Left lung (tissue), 10 donors: ENCODE results near the gene RILP. TPM values are rescaled to one million over a fixed set of nuclear protein-coding genes. Genes with fewer than 3 reads are reported as not detected.
A peak's percentile ranks its signal among the peaks of the same experiment; 100 is the strongest.
"Not testable (repeated sequence)": the region's sequence is repeated elsewhere in the genome, so short reads cannot be mapped to it uniquely, and the experiment has no call there.

Experiments
- ATAC-seq: fragments of 200-7000 bp; cut with Tn5 transposase; one replicate; pipeline ENCODE4 v1.9.1; 2020; ENCODE audit warnings: moderate library complexity
- DNase-seq, 4 donors: peaks; one replicate each; pipeline ENCODE4 v3.0.0-alpha.2; 2013 to 2020
- H3K27ac ChIP-seq, 2 donors: fragments of 200-600 bp; sonication (generic) in 1 of 2; one replicate each; pipeline versions ENCODE4 v1.5.0 to v1.8.0; 2020 to 2021
- H3K27me3 ChIP-seq, 2 donors: fragments of 200-600 bp; sonication (generic) in 1 of 2; one replicate each; pipeline versions ENCODE4 v1.5.0 to v1.8.0; 2020 to 2021
- H3K36me3 ChIP-seq, 2 donors: fragments of 200-600 bp; sonication (generic) in 1 of 2; one replicate each; pipeline versions ENCODE4 v1.5.0 to v1.8.0; 2020 to 2021
- H3K4me1 ChIP-seq, 2 donors: fragments of 200-600 bp; one replicate each; pipeline ENCODE4 v1.8.0; 2021
- H3K4me3 ChIP-seq, 2 donors: fragments of 200-600 bp; sonication (generic) in 1 of 2; one replicate each; pipeline versions ENCODE4 v1.5.0 to v1.8.0; 2020 to 2021; ENCODE audit warnings: mild to moderate bottlenecking in 1 of 2
- H3K9me3 ChIP-seq, 2 donors: fragments of 200-600 bp; sonication (generic) in 1 of 2; one replicate each; pipeline versions ENCODE4 v1.5.0 to v1.8.0; 2020 to 2021
- CTCF ChIP-seq, 2 donors: fragments of 200-600 bp; sonication (generic) in 1 of 2; IDR thresholded peaks; one replicate each; pipeline versions ENCODE4 v1.5.0 to v1.8.0; 2021; ENCODE audit warnings: antibody characterized with exemption in 2 of 2
- intact Hi-C, 2 donors: fragments of 100-400 bp; cut with DNase I; formaldehyde crosslinking; loops; one replicate each; pipeline versions ENCODE4 v1.11.2 to v1.14.2; 2022
- polyA plus RNA-seq, 6 donors: library from polyadenylated mRNA; unstranded; fragments of 120-200 nt; gene quantifications; one replicate each; pipeline ENCODE4 v1.2.1, GENCODE V29; 2013; ENCODE audit not compliant: insufficient read length in 6 of 6
- total RNA-seq, 2 donors: library from RNA; stranded (reverse); fragmentation: NEBNext Ultra II Directional; extraction: Animal tissue kit (Norgen Biotek cat#: 25700); gene quantifications; one replicate each; pipeline ENCODE4 v1.2.1, GENCODE V29; 2021
- donor health status: DM: no; HTN: yes; CAD: no.
- donor health status: DM: no; HTN: no; CAD: no.

The RILP gene
- total and polyA plus RNA-seq, 8 donors = 6.3 to 34.7 (median 7.7) TPM

DNA sequence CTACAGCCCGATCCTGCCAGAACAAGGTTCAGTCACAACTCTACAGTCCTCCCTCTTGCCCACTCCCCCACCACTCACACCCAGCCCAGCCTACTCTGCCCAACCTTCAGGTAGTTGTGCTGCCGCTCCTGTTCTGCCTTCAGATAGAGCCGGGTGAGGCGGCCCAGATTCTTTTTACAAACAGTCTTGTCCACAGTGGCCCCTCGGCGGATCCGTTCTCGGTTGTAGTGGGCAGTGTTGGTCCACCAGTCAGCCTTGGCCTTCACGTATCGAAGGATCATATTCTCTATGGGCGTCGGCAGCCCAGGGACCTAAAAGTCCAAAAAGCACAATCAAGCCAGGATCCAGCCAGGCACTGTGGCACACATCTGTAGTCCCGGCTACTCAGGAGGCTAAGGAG is 26.7 kb upstream of the RILP start:
- no peak overlapping the region for H3K4me3 ChIP-seq
- H3K4me1 ChIP-seq = no peaks in the 10 kb centered on the region
- intact Hi-C loops = loop anchor here in 1 of 2 donors (10.0 kb wide), 1 partner anchor 188 kb away; no protein-coding TSS in a partner anchor
- no peaks in the 10 kb centered on the region for H3K27me3 ChIP-seq
- H3K9me3 ChIP-seq = no peaks in the 10 kb centered on the region
- DNase-seq (peak in 1 of 4 donors; percentile 57), ATAC-seq (no peak)
- H3K36me3 ChIP-seq = peaks cover 0 to 100% of the 10 kb centered on the region in 2 donors
- TF ChIP-seq CTCF (IDR thresholded peaks at IDR 0.05) = no peak
- no peak overlapping the region for H3K27ac ChIP-seq

- Histone ChIP-seq H3K4me1 (peaks cover 0 to 23% of the 10 kb centered on the region in 2 donors), H3K36me3 (peaks cover 0 to 99% of the 10 kb centered on the region in 2 donors), H3K27ac (no peak overlapping the region), H3K4me3 (no peak overlapping the region), H3K27me3 (no peaks in the 10 kb centered on the region), H3K9me3 (no peaks in the 10 kb centered on the region)
- peak in 1 of 4 donors; percentile 58 for DNase-seq
- ATAC-seq = no peak
- intact Hi-C loops = loop anchor here in 1 of 2 donors (10.0 kb wide), 1 partner anchor 192 kb away; no protein-coding TSS in a partner anchor
- TF ChIP-seq CTCF (IDR thresholded peaks at IDR 0.05) = no peak
These were observed 23.5 kb upstream of the RILP start for GRCh38 chr17:1673041-1673785.

GRCh38 chr17:1663934-1664333 is 14.3 kb upstream of the RILP start:
- not testable (repeated sequence) for DNase-seq, H3K4me3 ChIP-seq, H3K27ac ChIP-seq, H3K27me3 ChIP-seq, H3K9me3 ChIP-seq, ATAC-seq
- intact Hi-C loops = loop anchor here in 1 of 2 donors (10.0 kb wide), 1 partner anchor 121 kb away; no protein-coding TSS in a partner anchor
- Histone ChIP-seq H3K36me3 (peaks cover 8 to 99% of the 10 kb centered on the region in 2 donors), H3K4me1 (peaks cover 8 to 33% of the 10 kb centered on the region in 2 donors)

DNA sequence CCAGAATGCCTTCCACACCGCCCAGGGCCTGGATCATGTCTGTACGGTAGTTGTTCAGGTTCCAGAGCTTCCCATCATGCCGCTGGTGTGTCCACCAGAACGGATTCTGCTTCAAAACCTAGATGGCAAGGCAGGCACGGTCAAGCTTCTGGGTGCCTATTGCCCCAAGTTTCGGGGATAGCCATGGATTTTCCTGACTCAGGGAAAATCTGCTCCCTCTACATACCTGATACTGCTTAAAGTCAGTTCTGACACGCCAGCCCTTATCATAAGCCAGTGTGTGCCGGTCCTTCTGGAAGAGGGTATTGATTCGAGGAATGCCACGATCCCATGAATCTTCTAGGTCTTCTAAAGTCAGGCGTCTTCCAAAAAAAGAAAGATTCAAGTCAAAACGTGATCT is 11.4 kb upstream of the RILP start:
- no peak for ATAC-seq
- Histone ChIP-seq H3K4me1 (peaks cover 0 to 11% of the 10 kb centered on the region in 2 donors), H3K36me3 (peaks cover 8 to 99% of the 10 kb centered on the region in 2 donors), H3K4me3 (no peak overlapping the region), H3K9me3 (no peaks in the 10 kb centered on the region), H3K27me3 (no peaks in the 10 kb centered on the region), H3K27ac (no peak overlapping the region)
- TF ChIP-seq CTCF (IDR thresholded peaks at IDR 0.05) = no peak
- intact Hi-C loops = loop anchor here in 1 of 2 donors (10.0 kb wide), 1 partner anchor 124 kb away; no protein-coding TSS in a partner anchor
- DNase-seq = peak in 1 of 4 donors; percentile 20

DNA sequence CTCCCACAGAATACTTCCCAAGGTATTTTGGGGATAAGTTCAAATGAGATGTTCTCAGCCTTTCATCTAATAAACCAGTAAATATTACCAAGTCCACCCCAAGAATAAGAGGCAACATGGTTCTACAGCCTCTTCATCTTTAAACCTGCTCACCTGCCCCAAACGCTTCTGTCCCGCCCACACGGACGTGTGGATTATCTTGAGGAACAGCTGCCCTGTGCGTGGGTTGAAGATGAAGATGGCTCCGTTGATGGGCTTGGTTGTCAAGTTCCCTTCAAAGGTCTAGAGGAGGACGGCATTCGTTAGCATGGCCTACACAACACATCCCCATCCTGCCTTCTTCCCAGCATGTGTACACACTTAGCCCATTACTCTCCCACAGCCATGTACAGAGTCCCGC is 8.4 kb upstream of the RILP start:
- H3K27me3 ChIP-seq = no peaks in the 10 kb centered on the region
- H3K27ac ChIP-seq = no peak overlapping the region
- DNase-seq (no peak), ATAC-seq (no peak)
- no peaks in the 10 kb centered on the region for H3K4me1 ChIP-seq
- H3K9me3 ChIP-seq = no peaks in the 10 kb centered on the region
- intact Hi-C loops = no loop called here
- no peak for TF ChIP-seq CTCF (IDR thresholded peaks at IDR 0.05)
- no peak overlapping the region for H3K4me3 ChIP-seq
- H3K36me3 ChIP-seq = peaks cover 8 to 99% of the 10 kb centered on the region in 2 donors
